Measurements from ENCODE around the gene SOSTDC1.

GRCh38 chr7:16446508-16446907, 19.0 kb downstream of the SOSTDC1 start:
- TF ChIP-seq POLR2A (IDR thresholded peaks at IDR 0.05; ENCODE audit: low read length) (no peak), GATA1 (IDR thresholded peaks at IDR 0.05; ENCODE audit: low read depth, low read length) (no peak)
